ENCODE results near the gene SORL1.

Gene SORL1

GRCh38 chr11:121618516-121618915 lies 166.4 kb downstream of the SORL1 start:
- no peak for TF ChIP-seq CTCF (IDR thresholded peaks at IDR 0.05)

- TF ChIP-seq CTCF (IDR thresholded peaks at IDR 0.05): no peak
These were observed 173.8 kb downstream of the SORL1 start for GRCh38 chr11:121625777-121626506.

- TF ChIP-seq CTCF (IDR thresholded peaks at IDR 0.05): no peak
These were observed 174.4 kb downstream of the SORL1 start for GRCh38 chr11:121626507-121626875.

GRCh38 chr11:121626980-121627379 lies 174.9 kb downstream of the SORL1 start:
- TF ChIP-seq CTCF (IDR thresholded peaks at IDR 0.05): no peak

GRCh38 chr11:121630041-121630440 lies 177.9 kb downstream of the SORL1 start:
- TF ChIP-seq CTCF (IDR thresholded peaks at IDR 0.05): no peak

- no peak for TF ChIP-seq CTCF (IDR thresholded peaks at IDR 0.05)
These were observed 179.3 kb downstream of the SORL1 start for GRCh38 chr11:121631456-121631855.

GRCh38 chr11:121634273-121634672 lies 182.2 kb downstream of the SORL1 start:
- no peak for TF ChIP-seq CTCF (IDR thresholded peaks at IDR 0.05)

GRCh38 chr11:121634889-121635288 lies 182.8 kb downstream of the SORL1 start:
- no peak for TF ChIP-seq CTCF (IDR thresholded peaks at IDR 0.05)
